HCT116 (cell line): ENCODE results near the gene ASXL2.

Experiments
- ATF3 ChIP-seq: IDR thresholded peaks from 2 replicates; pipeline ENCODE4 v1.6.1; 2012
- ELF1 ChIP-seq: IDR thresholded peaks from 2 replicates; pipeline ENCODE4 v1.6.1; 2012; ENCODE audit warnings: low read depth, borderline replicate concordance
- EZH2 ChIP-seq: fragments of 200-600 bp; sonication (generic); IDR thresholded peaks from 2 replicates; pipeline ENCODE4 v1.6.1; 2017; ENCODE audit warnings: antibody characterized with exemption, mixed run types
- JUND ChIP-seq: IDR thresholded peaks from 2 replicates; pipeline ENCODE4 v1.6.1; 2012
- POLR2A ChIP-seq: IDR thresholded peaks from 2 replicates; pipeline ENCODE4 v1.7.0; 2011; ENCODE audit warnings: borderline replicate concordance; ENCODE audit not compliant: insufficient read depth, insufficient read length; ENCODE audit errors: extremely low read depth
- SIN3A ChIP-seq: IDR thresholded peaks from 2 replicates; pipeline ENCODE4 v1.6.1; 2012; ENCODE audit warnings: low read depth
- TF ChIP-seq, protein P1 (sequence below), 3 experiments: fragments of 200-600 bp in 1 of 3; sonication (generic) in 1 of 3; IDR thresholded peaks in 2 of 3; conservative IDR thresholded peaks in 1 of 3; 2 replicates each; pipeline ENCODE4 v1.5.1; 2012 to 2017; ENCODE audit warnings: low read depth in 2 of 3, low read length in 2 of 3, antibody characterized with exemption in 1 of 3, borderline replicate concordance in 1 of 3, control low read depth in 1 of 3, mild to moderate bottlenecking in 1 of 3, mixed read lengths in 1 of 3, mixed run types in 1 of 3, moderate library complexity in 1 of 3; ENCODE audit not compliant: insufficient read depth in 1 of 3
- TF ChIP-seq, protein P2 (sequence below): IDR thresholded peaks from 2 replicates; pipeline ENCODE4 v1.6.1; 2012; ENCODE audit warnings: low read depth
- TF ChIP-seq, protein P3 (sequence below): IDR thresholded peaks from 2 replicates; pipeline ENCODE4 v1.6.1; 2012

DNA sequence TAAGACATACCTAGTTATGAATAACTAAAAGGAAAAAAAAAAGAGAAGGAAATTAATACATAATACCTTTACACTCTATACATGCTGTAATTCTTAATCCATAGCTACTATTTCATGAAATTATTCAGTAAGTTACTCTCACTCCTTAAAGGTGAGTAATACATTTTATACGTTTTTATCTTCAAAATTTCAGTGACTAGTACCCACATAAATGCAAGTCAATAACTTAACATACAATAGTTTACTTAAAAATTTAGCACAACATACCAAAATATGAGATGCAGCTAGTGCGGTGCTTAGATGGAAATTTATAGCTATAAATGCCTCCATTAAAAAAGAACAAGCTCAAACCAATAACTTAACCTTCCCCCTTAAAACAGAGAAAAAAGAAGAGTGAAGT is 168.9 kb downstream of the ASXL2 start:
- TF ChIP-seq SIN3A = no peak
- TF ChIP-seq ELF1 = no peak
- TF ChIP-seq, protein P1, sequence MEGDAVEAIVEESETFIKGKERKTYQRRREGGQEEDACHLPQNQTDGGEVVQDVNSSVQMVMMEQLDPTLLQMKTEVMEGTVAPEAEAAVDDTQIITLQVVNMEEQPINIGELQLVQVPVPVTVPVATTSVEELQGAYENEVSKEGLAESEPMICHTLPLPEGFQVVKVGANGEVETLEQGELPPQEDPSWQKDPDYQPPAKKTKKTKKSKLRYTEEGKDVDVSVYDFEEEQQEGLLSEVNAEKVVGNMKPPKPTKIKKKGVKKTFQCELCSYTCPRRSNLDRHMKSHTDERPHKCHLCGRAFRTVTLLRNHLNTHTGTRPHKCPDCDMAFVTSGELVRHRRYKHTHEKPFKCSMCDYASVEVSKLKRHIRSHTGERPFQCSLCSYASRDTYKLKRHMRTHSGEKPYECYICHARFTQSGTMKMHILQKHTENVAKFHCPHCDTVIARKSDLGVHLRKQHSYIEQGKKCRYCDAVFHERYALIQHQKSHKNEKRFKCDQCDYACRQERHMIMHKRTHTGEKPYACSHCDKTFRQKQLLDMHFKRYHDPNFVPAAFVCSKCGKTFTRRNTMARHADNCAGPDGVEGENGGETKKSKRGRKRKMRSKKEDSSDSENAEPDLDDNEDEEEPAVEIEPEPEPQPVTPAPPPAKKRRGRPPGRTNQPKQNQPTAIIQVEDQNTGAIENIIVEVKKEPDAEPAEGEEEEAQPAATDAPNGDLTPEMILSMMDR (IDR thresholded peaks at IDR 0.05 in 2 of 3, conservative IDR thresholded peaks at IDR 0.05 in 1 of 3; ENCODE audit: borderline replicate concordance in 1 of 3, insufficient read depth in 1 of 3, low read depth in 2 of 3, low read length in 2 of 3) = no peak
- TF ChIP-seq, protein P2, sequence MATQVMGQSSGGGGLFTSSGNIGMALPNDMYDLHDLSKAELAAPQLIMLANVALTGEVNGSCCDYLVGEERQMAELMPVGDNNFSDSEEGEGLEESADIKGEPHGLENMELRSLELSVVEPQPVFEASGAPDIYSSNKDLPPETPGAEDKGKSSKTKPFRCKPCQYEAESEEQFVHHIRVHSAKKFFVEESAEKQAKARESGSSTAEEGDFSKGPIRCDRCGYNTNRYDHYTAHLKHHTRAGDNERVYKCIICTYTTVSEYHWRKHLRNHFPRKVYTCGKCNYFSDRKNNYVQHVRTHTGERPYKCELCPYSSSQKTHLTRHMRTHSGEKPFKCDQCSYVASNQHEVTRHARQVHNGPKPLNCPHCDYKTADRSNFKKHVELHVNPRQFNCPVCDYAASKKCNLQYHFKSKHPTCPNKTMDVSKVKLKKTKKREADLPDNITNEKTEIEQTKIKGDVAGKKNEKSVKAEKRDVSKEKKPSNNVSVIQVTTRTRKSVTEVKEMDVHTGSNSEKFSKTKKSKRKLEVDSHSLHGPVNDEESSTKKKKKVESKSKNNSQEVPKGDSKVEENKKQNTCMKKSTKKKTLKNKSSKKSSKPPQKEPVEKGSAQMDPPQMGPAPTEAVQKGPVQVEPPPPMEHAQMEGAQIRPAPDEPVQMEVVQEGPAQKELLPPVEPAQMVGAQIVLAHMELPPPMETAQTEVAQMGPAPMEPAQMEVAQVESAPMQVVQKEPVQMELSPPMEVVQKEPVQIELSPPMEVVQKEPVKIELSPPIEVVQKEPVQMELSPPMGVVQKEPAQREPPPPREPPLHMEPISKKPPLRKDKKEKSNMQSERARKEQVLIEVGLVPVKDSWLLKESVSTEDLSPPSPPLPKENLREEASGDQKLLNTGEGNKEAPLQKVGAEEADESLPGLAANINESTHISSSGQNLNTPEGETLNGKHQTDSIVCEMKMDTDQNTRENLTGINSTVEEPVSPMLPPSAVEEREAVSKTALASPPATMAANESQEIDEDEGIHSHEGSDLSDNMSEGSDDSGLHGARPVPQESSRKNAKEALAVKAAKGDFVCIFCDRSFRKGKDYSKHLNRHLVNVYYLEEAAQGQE = no peak
- TF ChIP-seq, protein P3, sequence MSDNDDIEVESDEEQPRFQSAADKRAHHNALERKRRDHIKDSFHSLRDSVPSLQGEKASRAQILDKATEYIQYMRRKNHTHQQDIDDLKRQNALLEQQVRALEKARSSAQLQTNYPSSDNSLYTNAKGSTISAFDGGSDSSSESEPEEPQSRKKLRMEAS = no peak
- no peak for TF ChIP-seq ATF3
- TF ChIP-seq JUND = no peak
- no peak for TF ChIP-seq POLR2A
- TF ChIP-seq EZH2 = no peak
